Measurements from ENCODE around the gene CZIB.
"Not testable (repeated sequence)": the region's sequence is repeated elsewhere in the genome, so short reads cannot be mapped to it uniquely, and the experiment has no call there.

Gene CZIB

DNA sequence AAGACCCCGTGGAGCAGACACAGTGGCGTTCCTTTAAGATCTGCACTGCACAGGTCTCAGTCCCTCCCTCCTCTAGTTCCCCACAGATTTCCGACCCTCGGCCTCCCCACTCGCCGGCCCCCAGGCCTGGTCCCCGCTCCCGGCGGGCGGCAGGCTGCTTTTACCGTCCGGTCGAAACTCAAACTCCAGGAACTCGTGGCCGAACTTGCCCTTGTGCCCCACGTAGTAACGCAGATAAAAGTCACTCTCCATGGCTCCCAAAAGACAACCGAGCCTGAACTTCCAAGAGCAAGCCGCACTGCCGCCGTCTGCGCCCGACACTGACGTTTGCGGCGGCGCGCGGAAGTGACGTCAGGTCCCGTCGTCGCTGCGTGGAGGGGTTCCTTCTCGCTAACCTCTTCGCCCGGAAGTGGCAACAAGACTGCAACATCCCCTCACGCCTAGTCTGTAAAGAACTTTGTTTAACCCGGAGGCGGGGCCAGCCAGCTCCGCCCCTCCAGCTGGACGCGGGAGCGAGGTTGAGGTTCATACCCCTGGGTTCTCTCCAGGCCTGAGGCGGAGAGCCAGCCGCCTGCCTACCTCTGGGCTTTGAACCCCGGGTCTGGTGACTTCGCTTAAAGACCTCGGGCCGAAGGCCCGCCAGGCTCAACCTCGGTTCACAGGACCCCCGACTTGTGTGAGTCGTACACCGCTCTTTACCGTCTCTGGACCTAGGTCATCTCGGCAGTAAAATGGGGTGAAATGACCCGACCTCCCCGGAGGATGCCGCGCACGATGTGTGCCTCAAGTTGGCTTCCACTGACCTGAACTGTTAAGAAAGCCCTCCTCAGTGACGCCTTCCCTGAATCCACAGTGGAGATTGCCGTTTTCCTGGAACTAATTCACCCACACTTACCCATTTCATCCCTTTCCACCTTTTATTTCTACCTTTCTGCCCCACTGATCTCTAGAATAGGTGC is 18.0 kb upstream of the CZIB start, which contains the start of gene MAGOH:
TSS of gene MAGOH (minus strand) at position 322 of the 959 bp plus-strand sequence. CDS start at position 252, 70 bp downstream.
- DNase-seq = peak; percentile 56 to 96 (median 90)

DNA sequence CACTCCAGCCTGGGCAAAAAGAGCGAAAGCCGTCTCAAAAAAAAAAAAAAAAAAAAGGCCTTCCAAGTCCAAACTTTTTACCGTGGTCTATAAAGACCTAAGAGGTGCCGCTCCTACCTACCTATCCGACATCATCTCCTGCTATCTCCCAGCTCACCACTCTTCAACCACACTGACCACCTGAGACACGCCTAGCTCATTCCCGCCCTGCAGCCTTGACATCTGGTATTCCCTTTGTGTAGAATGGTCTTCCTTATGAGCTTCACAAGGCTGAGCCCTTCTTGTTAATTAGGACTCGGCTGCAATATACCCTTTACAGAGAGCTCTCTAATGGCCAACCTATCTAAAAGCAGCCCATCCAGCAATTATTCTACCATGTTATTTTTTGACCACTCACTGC is 17.2 kb upstream of the CZIB start:
- no peak for DNase-seq

DNA sequence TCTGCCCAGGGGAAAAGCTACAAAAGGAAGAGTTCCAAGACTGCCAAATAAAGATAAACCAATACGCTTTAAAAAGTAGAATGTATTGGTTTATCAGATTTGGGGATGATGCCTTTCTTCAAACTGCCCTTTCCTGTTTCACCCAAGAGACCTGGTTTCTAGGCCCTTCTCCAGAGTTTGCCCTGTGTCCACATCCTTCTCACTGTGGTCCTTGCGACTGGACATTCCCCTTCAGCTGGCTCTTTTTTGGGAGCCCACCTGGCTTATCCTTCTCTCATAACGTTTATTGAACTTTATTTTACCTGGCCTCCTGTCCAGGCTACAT is 490 bp upstream of the CZIB start:
- no peak for DNase-seq

DNA sequence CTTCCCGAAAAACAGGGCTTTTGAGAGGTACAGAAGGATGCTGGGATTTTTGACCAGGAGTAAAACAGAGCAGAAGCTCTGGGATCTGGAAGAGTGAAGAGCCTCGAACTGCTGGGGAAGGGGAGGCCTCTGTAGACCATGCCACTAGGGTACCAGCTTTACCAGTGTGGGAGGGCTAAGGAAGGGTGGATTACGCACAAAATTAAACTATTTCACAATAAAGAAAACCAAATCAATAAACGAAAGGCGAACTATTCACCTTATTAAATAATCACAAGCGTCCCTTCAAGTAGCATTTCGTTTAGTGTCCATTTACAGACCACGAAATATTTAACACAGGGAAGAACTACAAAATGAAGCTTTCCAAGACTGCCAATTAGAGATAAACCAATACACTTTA is 723 bp downstream of the CZIB start:
- no peak for DNase-seq

DNA sequence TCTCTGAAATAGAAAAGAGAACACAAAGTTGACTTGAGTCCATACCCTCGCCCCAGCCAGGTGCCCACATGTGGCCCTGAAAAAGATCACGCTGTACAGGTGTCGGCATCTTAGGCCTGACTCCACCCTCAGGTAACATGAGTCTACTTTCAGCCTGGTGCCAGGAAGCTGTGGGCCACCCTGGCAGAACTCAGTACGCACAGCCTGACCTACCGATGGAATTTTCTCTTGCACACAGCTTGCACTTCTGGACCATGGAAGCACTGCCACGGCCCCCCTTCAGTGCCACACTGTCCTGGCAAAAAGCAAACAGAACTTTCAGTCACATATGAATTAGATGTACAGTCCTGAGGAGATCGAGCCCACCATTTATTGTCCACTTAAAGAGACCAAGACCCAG is 2.2 kb downstream of the CZIB start:
- no peak for DNase-seq

DNA sequence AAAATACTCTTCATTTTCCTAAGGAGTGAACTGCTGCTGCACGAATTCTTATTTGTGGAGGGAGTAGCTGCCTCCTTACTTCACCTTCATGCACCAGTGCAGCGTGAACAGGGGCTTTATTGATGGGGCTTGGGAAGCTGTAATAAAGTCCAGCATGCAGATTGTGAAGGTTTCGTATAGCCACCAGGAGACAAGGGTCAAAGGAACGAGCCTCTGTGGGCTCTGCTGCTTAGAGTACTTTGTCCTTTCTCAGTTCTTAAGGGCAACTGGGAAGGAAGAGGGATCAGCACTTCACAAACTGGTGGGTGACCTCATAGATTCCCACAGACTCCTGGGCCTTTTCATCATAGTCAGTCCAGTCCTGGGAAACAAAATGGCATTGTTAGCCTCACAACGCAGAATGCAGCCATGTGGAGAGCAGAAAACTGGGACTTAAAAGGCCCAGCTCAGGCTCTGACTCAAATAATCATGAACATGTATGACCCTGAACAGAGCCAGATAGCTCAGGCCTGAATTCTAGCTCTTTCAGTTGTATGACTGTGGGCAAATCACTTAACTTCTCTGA is 6.0 kb downstream of the CZIB start:
- peak in 1 of 56 donors; percentile 7 for DNase-seq

DNA sequence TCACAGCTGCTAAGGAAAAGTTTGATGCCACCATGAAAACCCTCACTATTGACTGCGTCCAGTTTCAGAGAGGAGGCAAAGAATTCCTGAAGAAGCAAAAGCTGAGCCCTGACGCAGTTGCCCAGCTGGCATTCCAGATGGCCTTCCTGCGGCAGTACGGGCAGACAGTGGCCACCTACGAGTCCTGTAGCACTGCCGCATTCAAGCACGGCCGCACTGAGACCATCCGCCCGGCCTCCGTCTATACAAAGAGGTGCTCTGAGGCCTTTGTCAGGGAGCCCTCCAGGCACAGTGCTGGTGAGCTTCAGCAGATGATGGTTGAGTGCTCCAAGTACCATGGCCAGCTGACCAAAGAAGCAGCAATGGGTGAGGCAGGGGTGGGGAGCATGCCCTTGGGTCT is 9.5 kb downstream of the CZIB start:
- no peak for DNase-seq

DNA sequence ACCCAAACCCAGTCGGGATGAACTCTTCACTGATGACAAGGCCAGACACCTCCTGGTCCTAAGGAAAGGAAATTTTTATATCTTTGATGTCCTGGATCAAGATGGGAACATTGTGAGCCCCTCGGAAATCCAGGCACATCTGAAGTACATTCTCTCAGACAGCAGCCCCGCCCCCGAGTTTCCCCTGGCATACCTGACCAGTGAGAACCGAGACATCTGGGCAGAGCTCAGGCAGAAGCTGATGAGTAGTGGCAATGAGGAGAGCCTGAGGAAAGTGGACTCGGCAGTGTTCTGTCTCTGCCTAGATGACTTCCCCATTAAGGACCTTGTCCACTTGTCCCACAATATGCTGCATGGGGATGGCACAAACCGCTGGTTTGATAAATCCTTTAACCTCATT is 10.1 kb downstream of the CZIB start:
- no peak for DNase-seq

DNA sequence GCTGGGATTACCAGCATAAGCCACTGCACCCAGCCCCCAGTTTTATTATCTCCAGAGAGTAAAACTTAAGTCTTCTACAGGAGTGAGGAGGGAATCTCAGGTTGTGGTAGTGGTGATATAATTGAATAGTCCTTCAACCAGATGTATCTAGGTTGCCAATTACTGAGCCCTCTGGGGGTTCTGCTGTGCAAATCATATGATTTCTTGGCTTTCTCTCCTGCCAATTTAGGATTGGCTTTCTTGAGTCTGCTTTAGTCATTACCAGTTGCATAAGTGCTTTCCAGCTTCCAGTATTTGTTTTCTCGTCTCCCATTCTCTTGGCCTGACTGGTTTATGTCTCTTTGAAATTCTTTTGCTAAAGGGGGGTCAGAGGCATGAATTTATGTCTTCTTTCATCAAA is 12.7 kb downstream of the CZIB start:
- no peak for DNase-seq

DNA sequence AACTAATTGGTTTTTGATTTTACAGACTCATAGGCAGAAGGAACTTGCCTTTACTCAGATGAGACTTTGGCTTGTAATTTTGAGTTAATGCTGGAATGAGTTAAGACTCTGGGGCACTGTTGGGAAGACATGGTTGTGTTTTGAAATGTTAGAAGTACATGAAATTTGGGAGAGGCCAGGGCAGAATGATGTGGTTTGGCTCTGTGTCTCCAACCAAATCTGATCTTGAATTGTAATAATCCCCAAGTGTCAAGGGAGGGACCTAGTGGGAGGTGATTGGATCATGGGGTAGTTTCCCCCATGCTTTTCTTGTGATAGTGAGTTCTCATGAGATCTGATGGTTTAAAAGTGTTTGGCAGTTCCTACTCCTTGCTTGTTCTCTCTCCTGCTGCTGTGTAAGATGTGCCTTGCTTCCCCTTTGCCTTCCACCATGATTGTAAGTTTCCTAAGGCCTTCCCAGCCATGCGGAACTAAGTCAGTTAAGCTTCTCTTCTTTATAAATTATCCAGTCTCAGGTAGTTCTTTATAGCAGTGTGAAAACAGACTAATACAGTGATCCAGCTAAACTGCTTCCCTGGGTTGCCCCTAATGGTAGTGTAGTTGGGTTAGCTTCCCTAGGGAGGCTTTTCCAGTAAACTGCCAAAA is 13.6 kb downstream of the CZIB start:
- DNase-seq = no peak

DNA sequence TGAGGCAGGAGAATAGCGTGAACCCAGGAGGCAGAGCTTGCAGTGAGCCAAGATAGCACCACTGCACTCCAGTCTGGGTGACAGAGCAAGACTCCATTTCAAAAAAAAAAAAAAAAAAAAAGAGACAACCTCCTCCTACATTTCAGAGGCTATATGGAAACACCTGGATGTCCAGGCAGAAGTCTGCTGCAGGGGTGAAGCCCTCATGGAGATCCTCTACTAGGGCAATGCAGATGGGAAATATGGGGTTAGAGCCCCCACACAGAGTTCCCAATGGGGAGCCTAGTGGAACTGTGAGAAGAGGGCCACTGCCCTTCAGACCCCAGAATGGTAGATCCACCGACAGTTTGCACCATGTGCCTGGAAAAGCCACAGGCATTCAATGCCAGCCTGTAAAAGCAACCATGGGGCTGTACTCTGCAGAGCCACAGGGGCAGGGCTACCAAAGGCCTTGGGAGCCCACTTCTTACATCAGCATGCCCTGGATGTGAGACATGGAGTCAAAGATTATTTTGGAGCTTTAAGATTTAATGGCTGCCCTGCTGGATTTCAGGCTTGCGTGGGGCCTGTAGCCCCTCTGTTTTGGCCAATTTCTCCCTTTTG is 14.2 kb downstream of the CZIB start:
- not testable (repeated sequence) for DNase-seq

DNA sequence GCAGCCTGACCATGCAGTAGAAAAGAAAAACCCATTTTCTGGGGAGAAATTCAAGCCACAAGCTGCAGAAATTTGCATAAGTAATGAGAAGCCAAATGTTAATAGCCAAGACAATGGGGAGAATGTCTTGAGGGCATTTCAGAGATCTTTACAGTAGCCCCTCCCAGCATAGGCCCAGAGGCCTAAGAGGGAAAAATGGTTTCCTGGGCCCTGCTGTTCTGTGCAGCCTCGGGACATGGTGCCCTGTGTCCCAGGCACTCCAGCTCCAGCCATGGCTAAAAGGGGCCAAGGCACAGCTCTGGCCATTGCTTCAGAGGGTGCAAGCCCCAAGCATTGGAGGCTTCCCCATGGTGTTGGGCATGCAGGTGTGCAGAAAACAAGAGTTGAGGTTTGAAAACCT is 14.9 kb downstream of the CZIB start:
- DNase-seq = not testable (repeated sequence)

DNA sequence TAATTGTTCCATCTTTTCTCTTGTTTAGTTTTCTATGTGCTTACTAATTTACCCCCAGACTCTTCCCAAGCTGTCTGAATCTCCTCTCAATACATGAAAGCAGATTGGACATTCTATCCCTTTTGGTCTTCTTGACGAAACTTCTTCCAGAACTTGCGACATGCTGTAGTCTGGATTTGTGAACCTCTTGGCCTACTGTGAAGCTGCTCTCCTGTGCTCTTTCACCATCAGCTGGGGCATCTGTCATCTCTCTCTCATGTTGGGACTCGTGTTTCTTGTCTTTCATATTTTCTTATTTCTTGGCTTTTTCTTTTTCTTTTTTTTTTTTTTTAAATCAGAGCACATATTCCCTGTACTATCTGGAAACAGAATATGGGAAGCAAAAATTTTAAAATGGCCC is 17.0 kb downstream of the CZIB start:
- DNase-seq = no peak

DNA sequence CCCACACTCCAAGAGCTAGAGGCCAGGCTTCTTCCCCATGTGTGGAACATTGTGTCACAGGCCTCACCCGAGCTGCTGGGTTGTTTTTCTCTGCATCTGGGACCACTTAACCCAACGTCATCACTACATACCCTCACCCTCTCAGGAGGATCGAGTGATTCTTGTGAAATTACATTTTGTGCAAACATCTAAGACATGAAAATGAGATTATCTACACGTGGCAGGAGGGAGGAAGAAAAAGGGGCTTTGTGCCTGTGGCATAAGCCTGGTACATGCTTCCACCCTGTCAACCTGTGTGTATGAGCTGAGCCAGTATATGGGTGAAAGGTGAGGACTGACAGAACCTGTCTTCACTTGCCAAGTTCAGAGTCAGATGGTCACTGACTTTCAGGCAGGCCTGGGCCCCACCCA is 22.2 kb downstream of the CZIB start:
- DNase-seq = no peak

DNA sequence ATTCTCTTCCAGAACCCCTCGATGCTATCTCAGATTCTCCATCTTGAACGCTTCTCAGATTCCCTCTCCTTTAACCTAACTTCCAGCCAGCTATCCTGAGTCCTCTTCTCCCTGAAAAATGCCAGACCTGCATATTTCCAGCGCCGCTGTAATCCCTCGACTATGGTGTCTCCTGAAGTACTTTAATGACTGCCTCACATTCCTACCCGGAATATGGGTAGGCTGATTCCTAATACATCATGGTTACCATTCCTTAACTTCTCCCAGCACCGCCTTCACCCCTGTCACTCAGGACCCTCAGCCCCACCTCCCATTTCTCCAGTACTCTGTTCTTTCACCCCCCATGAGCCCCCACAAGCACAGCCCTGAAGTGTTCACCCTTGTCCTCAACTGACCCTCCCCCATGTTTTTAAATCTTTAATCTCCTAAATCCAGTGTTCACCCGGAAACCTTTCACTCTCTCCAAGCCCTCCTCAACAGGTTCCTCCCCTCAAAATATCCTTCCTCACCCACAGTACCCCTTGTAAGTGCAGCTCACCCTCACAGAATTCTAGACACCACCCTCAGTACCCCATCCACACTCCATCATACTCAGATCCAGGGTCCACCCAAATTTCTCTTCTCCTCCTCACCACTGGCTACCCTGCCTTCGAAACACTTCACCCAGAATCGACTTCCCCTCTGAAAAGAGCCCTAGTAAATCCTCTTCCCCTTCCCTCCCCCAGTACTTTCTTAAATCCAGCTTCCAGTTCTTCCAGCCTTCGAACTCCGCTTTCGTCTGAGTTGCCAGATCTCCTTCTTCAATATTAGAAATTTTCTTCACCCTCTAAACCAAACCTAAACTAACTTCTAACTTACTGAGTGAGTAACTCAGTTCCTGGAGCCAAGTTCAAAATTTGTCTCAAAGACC is 22.9 kb downstream of the CZIB start:
- DNase-seq = no peak

DNA sequence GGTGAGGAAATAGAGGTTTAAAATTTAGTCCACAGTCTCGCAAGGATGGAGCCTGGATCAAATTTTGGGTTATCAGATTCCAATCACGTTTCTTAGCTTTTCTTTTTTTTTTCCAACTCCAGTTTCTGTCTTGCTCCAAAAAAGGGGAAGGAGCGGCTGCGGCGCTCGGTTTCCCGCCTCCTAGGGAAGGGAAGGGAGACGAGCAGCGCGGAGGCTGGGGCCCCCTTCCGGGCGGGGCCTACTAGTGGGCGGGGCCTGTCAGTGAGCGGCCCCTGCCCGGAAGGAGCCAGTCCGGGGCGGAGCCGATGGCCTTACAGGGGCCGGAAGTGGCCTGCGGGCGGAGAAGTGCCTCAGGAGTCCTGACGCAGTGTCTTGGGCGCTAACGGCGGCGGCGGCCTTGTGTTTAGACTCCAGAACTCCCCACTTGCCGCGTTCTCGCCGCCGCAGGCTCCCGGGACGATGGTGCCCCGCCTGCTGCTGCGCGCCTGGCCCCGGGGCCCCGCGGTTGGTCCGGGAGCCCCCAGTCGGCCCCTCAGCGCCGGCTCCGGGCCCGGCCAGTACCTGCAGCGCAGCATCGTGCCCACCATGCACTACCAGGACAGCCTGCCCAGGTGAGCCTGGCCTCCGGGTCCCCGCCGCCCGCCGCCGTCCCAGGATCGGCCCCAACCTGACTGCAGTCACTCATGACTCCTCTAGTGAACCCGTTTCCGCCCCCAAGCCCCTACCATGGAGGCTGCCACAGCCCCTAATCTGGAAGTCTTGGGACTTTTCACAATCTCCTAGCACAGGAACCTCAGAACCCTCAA is 23.7 kb downstream of the CZIB start, which contains the start of gene CPT2:
TSS of gene CPT2 (plus strand) at position 340 of the 806 bp plus-strand sequence. CDS start at position 460, 120 bp downstream.
- DNase-seq = peak; percentile 37 to 96 (median 86)

DNA sequence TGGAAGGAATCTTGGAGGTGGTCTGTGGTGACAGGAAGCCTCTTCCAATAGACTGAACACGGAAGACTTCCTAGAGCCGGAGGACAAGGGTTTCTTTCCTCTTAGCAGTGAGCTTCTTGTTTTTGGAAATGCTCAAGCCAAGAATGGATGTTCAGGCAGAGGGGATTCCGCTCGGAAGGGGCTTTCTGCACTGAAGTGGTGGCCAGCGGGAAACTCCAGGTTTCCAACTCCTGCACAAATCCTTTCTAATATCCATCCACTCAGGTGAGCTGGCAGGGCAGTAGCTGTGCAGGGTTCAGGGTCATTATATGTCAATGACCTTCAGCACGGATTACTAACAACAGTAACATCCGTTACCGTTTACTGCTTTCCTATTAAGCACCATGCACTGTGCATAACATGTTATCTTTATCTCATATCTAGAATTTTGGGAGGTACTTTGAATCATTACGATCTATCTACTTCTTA is 24.4 kb downstream of the CZIB start:
- no peak for DNase-seq

DNA sequence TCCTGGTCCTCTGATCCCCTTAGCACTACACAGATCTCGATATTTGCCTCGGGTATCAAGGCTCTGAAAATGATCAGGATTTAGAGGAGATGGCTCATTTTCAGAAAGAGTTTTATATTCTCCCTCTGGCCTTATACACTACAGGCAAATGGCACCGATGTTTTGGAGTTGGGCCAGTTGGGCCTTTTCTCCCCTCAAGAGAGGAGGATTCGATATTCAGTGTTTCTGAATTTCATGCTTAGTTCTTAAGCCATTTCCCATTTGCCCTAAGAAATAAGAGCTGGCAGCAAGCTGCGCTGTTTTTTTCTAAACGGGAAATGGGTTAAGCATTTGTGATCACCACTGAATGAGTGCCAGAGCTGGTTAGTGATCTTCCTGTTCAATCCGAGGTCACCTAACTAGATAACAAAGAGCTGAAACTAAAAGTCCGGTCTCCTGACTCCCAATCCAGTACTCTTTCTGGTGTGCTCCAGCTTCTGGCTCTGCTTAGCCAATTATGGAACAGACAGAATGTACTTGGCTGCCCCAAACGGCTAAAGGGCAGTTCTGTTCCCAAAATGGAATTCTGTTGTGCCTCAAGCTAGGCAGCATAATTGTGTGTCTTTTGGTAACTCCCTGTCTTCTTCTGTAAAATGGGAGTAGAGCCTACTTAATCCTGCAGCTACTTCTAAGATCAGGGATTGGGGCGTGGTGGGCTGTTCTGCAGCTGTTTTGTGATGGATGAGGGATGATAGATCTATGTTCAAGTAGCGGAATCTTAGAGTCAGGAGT is 25.0 kb downstream of the CZIB start:
- DNase-seq = no peak

DNA sequence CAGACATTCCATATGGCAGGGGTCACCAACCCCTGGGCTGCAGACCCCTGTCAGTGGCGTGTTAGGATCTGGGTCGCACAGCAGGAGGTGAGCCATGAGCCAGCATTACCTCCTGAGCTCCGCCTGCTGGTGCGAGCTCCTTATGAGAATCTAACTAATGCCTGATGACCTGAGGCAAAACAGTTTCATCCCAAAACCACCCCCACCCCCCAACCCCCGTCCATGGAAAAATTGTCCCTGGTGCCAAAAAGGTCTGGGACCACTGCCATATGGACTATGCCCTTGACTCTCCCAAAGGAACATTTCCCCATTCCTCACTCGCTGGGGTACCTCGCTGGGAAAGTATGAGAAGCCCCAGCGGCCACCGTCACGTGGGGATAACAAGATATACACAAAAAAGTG is 30.2 kb downstream of the CZIB start:
- DNase-seq = no peak
